GM18498 (cell line): ENCODE measurements around the gene PKNOX2.

ENCODE experiments used
- ATAC-seq: cut with Tn5 transposase; IDR thresholded peaks from one replicate; pipeline ENCODE4 v1.9.1; 2021; ENCODE audit warnings: mild to moderate bottlenecking, moderate library complexity; ENCODE audit not compliant: unreplicated experiment

Gene PKNOX2

DNA sequence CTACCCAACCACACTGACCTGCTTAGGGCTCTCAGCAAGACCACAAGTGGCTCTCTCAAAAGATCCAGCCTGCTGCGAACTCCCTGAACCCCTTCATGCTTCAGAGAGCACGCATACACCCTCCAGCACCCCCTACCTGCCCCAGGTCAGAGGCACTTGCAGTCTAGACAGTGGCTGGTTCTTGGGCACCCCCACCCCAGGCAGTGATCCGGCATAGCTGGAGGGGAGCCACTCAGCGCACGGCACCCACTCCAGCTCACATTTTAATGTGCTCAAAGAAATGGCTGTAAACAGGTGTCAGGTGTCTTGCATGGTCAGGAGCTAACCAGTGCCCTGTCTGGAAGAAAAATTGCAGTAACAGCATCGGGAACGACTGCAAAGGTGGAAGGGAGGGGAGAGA, 140.8 kb downstream of the PKNOX2 start:
- ATAC-seq = no peak

DNA sequence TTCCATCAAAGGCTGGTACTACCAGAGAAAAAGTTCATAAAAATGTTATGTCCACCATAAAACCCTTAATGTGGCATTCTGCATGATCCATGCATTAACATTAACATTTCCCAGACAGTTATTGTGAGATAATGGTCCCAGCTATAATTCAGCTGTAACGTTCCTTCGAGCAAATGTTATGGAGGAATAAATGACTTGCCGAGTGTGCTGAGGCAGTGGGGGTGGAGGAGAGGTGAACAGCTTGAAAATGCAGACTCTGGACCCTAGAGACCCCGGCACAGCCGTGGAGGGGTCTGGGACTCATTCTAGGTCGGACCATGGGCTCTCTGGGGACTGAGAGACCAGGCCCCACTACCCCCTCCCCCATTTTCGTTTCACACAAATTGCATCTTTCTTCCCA, 141.9 kb downstream of the PKNOX2 start:
- no peak for ATAC-seq

DNA sequence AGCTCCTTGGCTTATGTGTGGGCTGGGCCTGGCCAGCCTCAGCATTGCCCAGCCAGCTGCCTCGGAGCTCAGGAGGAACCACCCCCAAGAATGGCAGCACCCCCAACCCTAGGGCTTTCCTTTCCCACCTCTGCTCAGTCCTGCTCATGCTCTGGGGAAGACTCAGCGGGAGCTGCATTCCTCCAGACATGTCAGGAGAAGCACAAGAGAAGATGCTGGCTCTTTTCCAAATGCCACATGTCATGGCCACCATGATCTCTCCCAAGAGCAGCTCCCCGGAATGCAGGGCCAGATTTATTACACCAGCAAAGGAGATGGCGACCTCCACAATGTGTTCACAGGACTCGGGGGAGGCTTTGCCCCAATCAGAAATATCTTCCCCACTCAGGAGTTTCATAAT, 143.7 kb downstream of the PKNOX2 start:
- no peak for ATAC-seq

DNA sequence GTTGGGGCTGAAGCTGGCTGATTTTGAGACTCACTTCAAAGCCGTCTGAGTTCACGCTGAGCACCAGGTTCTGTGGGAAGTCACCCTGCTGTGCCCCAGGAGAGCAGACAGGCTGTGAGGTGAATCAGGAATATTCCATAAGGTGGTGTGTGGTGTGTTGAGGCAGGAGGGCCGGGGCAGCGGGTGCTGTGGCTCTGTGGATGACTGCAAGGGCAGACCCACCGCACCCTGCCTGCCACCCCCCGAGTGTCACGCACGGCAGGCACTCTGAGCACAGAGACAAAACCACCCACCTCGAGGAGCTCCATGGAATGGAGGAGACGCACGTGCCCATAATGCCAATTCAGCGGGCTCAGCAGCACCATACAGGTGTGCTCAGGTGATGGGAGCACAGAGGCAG, 147.8 kb downstream of the PKNOX2 start:
- no peak for ATAC-seq

DNA sequence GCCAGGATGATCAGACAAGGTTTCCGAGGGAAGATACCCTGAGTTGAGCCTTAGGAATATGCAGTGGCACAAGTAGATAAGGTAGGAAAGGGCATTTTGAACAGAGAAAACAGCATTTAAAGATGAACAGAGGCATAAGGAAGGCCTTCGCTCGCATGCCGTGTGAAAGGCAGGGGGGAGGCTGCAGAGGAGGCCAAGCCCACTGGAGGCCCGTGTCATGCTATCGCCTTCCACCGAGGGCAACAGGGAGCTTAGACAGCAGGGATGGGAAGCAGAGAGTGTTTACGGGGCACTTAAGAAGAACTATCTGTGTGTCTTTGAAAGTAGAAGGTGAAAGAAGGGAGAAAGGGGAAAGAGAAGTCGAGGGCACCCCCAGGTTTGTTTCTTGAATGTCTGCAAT, 148.3 kb downstream of the PKNOX2 start:
- ATAC-seq = no peak

DNA sequence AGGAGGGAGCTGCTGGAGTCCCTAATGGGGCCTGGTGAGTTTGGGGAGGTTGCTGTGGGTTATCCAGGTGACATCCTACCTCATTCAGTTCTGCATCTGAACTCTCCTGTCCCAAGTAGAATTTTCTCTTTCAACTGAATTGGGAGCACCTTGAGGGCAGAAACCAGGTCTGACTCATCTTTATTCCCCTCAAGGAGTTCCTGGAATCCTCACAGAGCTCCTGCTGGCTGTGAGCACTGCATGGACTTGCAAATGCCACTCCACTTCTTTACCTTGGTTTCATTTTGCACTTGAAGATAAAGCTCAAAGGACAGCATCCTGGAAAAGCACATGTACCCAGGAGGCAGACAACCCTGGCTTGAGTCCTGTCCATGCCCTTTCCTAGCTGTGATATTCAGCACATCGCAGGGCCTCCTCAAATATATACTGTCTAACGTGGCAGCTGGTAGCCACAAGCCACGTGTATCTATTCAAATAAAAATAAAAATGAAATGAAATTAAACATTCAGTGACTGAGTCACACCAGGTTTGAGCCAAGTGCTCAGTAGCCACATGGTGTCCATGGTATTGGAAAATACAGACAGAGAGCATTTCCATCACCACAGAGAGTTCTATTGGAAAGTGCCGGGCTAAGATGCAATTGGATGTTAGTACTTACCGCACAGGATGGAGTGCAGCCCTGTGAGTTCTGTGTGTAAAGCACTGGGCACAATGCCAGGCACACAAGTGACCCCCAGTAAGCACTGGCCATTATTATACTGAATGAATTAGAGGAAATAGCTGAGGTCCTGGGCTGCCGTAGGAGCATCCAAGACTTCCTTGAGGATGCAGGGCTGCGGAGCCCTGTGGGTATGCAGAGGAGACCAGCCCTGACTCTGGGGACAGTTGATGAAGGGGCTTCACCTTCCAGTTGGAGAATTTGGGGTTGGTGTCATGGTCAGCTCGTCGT, 149.0 kb downstream of the PKNOX2 start:
- ATAC-seq = no peak

DNA sequence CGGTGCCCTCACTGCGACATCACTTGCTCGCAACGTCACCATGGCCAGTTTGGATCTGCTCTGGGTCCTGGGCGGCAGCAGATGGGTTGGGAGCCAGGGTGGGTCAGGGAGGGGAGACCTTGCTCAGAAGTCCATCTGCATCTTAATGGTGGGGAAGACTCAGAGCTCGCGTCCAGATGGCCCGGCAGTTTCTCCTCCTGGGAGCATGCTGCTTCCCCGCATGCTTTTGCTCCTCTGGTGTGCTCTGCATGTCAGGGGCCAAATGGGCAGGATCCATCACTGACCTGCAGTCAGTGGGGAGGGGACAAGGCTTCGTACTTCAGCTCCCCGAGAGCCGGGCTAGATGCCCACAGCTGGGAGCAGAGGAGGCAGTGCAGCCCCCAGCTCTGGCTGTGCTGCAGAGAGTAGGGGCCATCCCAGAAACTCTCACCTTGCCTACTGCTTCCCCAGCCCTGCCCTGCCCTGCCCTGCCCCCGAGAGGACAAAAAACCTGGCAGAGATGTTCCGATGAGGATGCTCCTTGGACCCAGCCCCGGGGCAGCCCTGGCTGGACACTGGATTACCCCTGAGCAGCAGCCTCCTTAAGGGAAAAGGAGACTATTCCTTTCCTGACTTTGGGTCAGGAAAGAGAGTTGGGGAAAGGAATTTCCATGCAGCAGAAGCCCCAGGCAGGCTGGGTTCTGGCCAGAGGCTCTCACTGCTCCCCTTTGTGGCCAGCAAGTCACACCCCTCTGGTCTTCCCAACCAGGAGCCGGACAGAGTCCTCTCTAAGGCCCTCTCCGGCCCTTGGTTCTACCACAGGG, 149.9 kb downstream of the PKNOX2 start:
- ATAC-seq = no peak

DNA sequence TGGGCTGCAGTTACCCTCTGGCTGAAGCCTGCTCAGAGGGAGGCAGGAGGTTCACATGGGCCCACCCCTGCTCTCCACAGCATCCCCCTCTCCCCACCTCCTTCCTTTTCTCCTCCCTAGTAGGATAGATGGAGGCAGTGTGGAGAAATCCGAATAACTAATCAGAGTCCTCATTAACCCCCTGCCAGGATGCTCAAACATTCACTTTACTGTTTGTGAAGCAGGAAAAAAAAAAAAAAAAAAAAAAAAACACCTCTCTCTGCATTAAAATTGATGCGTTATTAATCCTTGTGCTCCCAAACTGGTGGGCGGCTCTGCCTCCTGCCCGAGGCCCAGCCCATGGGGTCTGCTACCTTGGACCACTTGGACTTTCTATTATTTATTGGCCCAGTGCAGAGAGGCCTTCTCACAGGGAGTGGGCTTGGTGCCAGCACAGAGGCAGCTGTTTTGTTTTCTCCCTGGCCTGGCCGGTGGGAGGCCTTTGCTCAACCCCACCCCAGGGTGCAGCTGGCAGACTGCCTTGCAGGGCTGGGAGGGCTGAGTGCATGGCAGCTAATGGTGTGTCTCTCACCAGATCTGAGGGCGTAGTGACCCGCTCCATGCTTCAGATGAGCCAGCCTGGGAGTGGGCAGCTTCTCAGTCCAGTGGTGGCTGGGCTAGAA, 150.7 kb downstream of the PKNOX2 start:
- no peak for ATAC-seq

DNA sequence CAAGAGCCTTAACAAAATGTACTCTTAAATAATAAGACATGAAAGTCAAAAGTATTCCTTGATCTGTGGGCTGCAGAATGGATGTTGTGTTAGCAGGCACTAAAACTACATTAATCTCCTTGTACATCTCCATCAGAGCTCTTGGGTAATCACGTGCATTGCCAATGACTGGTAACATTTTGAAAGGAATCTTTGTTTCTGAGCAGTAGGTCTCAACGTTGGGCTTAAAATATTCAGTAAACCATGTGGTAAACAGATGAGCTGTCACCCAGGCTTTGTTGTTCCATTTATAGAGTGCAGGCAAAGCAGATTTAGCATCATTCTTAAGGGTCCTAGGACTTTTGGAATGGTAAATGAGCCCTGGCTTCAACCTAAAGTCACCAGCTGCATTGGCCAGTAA, 152.9 kb downstream of the PKNOX2 start:
- ATAC-seq = no peak

DNA sequence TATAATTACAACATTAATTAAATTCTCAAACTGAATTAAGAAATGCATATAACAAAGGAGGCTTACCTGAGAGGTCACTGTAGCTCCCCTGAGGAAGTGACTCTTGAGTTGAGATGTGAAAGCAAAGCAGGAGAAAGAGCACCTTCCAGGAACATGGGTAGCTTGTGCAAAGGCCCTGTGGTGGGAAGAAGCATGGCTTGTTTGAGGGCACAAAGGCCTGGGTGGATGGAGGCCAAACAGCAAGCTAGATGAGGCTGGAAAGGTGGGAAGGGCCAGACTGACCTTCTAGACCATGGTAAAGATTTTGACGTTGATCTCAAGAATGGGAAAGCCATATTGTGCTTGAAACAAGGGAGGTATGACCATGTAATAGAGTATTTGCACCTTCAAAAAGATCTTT, 155.1 kb downstream of the PKNOX2 start:
- ATAC-seq = no peak

DNA sequence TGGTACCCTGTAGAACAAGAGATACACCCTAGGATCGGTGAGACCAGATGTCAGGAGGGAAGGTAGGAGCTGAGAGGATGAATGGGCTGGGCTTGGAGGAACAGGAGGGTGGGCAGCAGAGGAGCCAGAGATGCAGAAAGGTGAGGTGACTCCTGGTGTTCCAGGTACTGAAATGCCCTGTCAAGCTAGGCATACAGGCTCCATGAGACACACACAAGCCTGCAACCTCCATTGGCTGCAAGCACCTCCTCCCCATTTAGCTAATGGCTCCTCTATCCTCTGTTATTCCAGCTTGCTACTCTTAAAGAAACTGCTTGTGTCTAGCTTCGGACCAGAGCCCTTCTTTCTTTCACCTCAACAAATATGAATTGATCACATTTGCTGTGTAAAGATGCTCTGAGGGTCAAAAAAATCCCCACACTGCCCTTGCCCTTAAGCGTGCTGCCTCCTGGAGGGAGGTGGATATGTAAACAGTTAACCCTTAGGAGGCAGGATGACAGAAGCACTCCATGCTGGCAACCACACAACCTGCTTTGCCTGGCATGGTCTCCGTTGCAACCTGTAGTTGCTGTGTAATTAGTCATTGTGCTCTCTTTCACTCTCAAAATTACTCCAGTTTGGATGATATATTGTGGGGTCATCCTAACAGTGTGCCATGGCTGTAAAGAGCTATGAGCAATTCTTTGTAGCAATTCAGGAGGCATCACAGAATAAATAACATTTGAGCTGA, 156.0 kb downstream of the PKNOX2 start:
- ATAC-seq = no peak

DNA sequence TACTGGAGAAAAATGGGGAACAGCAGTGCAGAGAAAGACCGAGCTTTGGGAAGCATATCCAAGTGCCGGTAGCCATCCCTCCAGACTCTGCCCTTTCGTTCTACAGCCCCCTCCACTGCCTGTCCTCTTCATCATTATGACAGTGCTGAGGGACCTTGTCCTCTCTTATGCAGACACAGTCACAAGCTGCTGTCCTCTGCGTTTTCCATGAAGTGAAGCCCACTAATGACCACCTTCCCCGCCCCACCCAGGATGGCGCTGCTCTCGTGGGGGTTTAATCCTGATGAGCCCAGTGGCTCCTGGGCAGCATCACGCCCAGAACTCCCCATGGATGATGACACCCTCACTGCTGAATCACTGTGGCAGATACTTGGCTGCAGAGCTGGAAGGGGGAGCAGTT, 157.7 kb downstream of the PKNOX2 start:
- no peak for ATAC-seq

DNA sequence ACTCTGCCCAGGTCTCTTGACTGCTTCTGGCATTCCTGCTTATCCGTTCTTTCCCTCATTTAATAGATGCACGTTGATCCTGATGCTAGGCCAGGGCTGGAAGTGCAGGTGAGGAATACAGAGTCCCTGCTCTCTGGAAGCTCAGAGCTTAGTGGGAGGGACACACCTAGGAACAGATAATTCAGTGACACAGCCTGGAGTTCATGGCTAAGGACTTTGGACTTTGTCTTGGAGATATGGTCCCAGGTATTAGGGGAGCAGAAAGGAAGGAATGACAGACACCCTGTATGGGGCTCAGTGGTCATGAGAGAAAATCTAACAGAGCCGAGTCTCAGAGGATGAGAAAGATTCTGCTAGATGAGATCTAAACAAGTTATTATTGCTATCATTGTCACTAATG, 160.6 kb downstream of the PKNOX2 start:
- ATAC-seq = no peak

DNA sequence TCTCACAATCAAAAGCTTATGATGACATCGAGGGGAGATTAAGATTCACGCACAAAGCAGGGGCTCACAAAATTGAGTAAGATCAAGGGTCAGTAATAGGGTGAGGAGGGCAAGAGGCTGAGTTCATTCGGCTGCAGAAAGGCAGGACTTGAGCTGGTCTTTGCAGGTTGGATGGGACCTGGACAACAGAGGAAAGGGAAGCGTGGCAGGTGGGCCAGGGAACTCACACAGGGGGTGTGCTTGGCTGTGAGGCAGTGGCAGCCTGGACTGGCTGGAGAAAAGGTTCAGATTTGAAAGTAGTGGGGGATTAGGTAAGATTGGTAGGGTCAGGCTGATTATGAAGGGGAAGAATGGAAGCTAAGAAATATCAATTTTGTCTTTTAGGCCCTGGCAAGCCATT, 161.6 kb downstream of the PKNOX2 start:
- no peak for ATAC-seq

DNA sequence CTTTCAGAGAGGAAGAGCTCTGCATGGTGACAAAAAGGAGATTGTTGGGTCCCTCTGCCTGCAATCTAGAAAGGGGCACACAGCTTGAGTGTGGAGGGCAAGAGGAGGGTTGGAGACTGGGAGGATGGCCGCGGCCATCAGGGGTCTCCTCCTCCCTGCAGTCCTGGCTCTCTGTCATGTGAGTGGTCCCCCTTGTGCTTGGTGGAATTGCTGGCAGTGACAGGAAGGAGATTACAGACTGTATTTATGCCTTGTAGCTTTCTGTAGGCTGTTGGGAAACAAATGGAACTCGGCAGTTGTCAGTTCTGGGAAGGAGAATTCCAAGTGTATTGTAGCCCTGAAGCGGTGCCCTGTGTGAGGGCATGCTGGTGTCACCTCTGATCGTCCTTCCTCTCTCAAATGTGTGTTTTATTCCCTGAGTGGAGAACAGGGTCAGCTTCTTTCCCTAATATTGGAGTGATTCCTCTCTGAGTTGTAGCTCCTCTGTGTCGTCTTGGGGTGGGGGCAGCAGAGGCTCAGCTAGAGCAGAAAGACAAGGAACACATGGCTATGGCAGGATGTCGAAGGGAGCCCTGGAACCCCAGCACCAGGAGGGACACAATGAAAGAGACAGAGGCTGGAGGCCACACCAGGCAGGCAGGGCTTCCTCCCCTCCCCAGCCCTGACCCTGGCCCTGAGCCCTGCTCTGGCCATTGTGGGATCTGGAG, 163.1 kb downstream of the PKNOX2 start:
- ATAC-seq = no peak

DNA sequence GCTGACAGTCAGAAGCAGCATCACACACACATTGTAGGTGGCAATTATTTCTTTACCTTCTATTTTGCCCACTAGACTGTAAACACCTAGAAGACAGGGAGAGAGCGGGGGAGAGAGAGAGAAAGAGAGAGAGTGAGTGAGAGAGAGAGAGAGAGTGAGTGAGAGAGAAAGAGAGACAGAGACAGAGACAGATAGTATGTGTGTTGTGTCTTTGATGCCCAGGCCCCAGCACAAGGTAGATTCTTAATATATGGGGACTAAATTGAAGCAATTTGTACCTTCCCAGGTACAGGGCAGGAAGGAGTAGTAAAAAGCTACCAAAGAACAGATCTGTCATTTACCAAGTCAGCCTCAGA, 163.7 kb downstream of the PKNOX2 start:
- ATAC-seq = no peak

DNA sequence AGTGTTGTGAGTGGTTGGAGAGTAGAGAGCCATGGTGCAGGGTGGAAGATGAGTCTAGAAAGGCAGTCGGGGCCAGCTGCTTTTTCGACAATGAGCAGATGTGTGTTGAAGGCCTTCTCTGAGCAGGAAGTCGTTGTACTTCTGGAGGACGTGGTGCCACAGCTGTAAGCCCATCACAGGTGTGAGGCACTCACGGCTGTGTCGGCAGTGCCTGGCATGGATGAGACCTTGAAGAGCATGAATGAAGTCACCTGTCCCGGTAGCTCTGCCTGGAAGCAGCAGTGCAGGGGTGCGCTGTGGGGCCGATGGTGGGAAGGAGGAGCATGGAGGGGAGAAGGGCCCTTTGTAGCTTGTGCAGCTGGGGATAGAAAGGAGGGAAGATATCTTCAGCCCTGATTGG, 165.2 kb downstream of the PKNOX2 start:
- ATAC-seq = no peak

DNA sequence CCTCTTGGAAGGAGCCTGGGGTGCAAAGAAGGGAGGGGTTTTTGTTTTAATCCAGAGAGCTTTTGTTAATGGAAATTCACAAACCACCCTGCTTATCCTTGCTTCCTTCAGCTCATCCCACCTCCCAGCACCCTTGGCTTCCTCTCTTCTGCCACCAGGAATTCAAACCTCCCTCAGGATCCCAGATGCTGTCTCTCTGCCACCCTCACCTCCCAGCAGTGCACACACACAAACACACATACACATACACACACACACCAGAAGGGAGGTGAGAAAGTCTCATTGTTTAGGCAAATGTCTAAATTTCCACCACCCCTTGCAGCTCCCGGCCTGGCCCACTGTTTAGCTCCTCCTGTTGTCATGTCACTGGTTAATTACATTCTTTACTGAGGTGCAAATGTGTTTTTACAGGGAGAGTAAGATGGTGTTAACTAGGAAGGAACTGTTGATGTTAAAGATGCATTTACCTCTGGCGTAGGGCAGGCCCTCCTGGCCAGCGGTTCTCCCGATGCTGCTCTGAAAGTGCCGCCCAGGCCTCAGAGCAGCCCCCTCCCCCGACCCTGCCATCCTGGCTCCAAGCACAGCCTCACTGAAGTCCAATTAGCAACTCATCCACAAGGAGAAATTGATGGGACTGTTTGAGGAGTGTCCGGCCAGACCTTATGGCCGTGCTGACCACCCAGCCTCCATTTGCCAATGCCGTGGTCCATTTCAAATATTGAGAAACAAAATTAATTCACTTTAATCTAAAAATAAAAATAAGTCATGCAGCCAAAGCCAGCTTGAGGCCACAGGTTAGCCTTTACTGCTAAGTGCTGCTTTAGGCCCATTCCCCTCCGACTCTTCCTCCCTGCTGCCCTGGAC, 166.1 kb downstream of the PKNOX2 start:
- no peak for ATAC-seq

DNA sequence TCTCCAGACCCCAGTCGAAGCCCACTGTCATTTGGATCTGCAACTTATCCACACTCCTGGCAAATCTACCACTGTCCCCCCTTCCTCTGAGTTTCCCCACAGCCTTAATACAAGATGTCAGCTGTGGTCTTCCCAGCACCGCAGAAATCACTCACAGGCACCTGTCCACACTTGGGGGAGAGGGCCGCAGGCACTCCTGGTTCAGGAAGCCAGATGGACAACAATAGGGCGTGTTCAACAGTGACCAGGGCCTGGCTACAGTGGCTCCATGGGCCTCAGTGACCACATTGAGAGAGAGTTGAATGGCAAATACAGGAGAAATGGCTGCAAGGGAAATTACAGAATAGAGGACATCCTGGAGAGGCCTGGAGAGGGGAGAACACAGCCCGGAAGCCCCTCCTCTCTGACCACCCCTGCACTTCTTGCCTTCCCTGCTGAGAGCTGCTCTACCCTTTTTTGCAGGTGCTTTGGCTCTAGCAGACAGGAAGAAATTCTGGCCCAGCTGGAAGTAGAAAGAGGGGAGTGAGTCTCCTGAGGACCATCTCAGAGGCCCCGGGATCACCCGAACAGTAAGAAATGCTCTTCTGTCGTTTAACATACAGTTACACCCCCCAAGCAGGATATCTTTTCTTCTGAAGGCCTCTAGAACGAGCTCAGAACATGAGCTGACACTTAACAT, 166.9 kb downstream of the PKNOX2 start:
- ATAC-seq = no peak
